Testis (tissue), 3 donors: ENCODE results near the gene EPHA5. TPM values are rescaled to one million over a fixed set of nuclear protein-coding genes. Genes with fewer than 3 reads are reported as not detected.
A peak's percentile ranks its signal among the peaks of the same experiment; 100 is the strongest.

Experiments
- DNase-seq: peaks from one replicate; pipeline ENCODE4 v3.0.0-alpha.2; 2019
- H3K27ac ChIP-seq, 2 donors: fragments of 200-600 bp; sonication (generic); one replicate each; pipeline ENCODE4 v1.5.1; 2019
- H3K27me3 ChIP-seq: fragments of 200-600 bp; sonication (generic); one replicate; pipeline ENCODE4 v1.5.1; 2019
- H3K36me3 ChIP-seq: fragments of 200-600 bp; sonication (generic); one replicate; pipeline ENCODE4 v1.5.1; 2017; ENCODE audit warnings: low read depth; ENCODE audit errors: missing control alignments
- H3K4me1 ChIP-seq: fragments of 200-600 bp; sonication (generic); one replicate; pipeline ENCODE4 v1.5.1; 2019
- H3K4me3 ChIP-seq, 2 donors: fragments of 200-600 bp; sonication (generic); one replicate each; pipeline ENCODE4 v1.5.1; 2017 to 2019
- H3K9me3 ChIP-seq: fragments of 200-600 bp; sonication (generic); one replicate; pipeline ENCODE4 v1.5.1; 2017
- POLR2A ChIP-seq: fragments of 450-650 bp; IDR thresholded peaks from one replicate; pipeline ENCODE4 v1.6.1; 2017; ENCODE audit warnings: antibody characterized with exemption, mild to moderate bottlenecking, moderate library complexity
- WGBS, 2 donors: methylation state at CpG; one replicate each; pipeline ENCODE4 v1.1.5; 2018; 5-methylcytosine and 5-hydroxymethylcytosine counted together
- intact Hi-C: fragments of 100-400 bp; cut with DNase I; formaldehyde crosslinking; loops from one replicate; pipeline ENCODE4 v1.15.1; 2023; ENCODE audit warnings: low total_unique reads
- polyA plus RNA-seq: library from polyadenylated mRNA; stranded (reverse); fragments of 350-450 nt; fragmentation: Illumina TruSeq; extraction: RNeasy Lipid Tissue Mini Kit (QIAGEN cat#74804); gene quantifications from one replicate; pipeline ENCODE4 v1.2.3, GENCODE V29; 2014; ENCODE audit warnings: low read depth, low replicate concordance; ENCODE audit not compliant: insufficient read depth
- total RNA-seq, 2 donors: library from RNA; depleted of rRNA; stranded (reverse); fragments of >200 nt; gene quantifications; one replicate each; pipeline ENCODE4 v1.2.3, GENCODE V29; 2016
- TF ChIP-seq, protein P1 (sequence below), 3 experiments: fragments of 450-650 bp in 2 of 3; fragments of 200-600 bp in 1 of 3; sonication (generic) in 1 of 3; IDR thresholded peaks; one replicate each; pipeline ENCODE4 v1.5.1; 2016 to 2019; ENCODE audit warnings: antibody characterized with exemption in 3 of 3, mild to moderate bottlenecking in 2 of 3, moderate library complexity in 1 of 3

The EPHA5 gene
- total and polyA plus RNA-seq, 3 donors from 2014 or later, result 1.0 to 3.1 (median 1.4) TPM

- peak overlapping the region; percentile 36 to 59 for H3K4me3 ChIP-seq
- peak overlapping the region in 1 of 2 donors; percentile 26 for H3K27ac ChIP-seq
- peaks cover 18% of the 10 kb centered on the region for H3K4me1 ChIP-seq
- TF ChIP-seq, protein P1, sequence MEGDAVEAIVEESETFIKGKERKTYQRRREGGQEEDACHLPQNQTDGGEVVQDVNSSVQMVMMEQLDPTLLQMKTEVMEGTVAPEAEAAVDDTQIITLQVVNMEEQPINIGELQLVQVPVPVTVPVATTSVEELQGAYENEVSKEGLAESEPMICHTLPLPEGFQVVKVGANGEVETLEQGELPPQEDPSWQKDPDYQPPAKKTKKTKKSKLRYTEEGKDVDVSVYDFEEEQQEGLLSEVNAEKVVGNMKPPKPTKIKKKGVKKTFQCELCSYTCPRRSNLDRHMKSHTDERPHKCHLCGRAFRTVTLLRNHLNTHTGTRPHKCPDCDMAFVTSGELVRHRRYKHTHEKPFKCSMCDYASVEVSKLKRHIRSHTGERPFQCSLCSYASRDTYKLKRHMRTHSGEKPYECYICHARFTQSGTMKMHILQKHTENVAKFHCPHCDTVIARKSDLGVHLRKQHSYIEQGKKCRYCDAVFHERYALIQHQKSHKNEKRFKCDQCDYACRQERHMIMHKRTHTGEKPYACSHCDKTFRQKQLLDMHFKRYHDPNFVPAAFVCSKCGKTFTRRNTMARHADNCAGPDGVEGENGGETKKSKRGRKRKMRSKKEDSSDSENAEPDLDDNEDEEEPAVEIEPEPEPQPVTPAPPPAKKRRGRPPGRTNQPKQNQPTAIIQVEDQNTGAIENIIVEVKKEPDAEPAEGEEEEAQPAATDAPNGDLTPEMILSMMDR (IDR thresholded peaks at IDR 0.05), result no peak
- TF ChIP-seq POLR2A, result no peak
- intact Hi-C loops, result no loop called here
- H3K36me3 ChIP-seq, result no peaks in the 10 kb centered on the region
- no peaks in the 10 kb centered on the region for H3K27me3 ChIP-seq
- no peak for DNase-seq
- H3K9me3 ChIP-seq, result no peaks in the 10 kb centered on the region
- 0 to 1% methylated on average over 6 of the region's 6 CpGs for WGBS, 2 donors
Measured at GRCh38 chr4:65670020-65670330, 314 bp downstream of the EPHA5 start.

DNA sequence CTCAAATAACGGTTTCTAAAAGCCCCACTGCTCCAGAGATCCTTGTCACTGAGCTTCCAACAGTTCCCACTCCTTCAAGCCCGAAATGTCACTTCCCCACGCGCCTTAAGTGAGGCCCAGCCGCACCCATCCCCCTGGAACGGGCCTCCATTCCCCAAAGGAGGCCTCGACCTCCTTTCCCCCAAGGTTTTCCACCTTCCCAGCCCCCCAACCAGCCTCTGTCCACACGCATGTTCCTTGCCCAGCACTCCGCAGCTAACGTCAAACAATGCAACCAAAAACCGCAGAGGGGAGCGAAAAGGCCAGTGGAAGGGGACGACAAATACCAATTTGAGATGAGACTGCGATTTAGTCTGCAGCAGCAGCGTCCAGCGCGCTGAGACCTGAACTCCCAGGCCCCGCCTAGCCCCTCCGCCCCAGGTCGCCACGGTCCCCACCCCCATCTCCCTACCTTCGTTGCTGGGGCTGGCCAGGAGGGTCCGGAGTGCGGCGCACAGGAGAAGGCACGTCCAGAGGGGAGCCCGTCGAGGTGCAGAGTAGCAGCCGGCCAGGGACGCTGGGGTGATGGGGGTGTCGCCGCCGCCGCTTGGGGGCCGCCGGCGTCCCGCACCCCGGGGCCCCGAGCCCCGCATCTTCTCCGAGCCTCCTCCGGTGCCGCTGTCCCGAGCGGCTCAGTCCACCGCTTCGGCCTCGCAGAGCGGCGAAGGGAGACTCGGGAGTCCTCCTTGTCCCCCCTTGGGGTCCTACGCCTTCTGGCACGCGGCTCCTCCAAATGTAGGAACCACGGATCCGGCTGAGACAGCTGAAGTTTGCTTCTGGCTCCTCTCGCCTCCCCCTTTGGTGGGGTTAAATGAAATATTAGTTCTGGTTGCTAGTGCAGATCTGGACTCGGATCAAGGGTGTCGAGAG lies 924 bp downstream of the EPHA5 start:
- no peaks in the 10 kb centered on the region for H3K9me3 ChIP-seq
- H3K4me3 ChIP-seq, result peak overlapping the region; percentile 36 to 59
- H3K27me3 ChIP-seq, result no peaks in the 10 kb centered on the region
- intact Hi-C loops, result no loop called here
- TF ChIP-seq POLR2A, result no peak
- TF ChIP-seq, protein P1 (IDR thresholded peaks at IDR 0.05), result no peak
- peaks cover 18% of the 10 kb centered on the region for H3K4me1 ChIP-seq
- DNase-seq, result no peak
- no peak overlapping the region for H3K27ac ChIP-seq
- WGBS, 2 donors, result 1 to 2% methylated on average over 19 to 46 of the region's 60 CpGs
- H3K36me3 ChIP-seq, result no peaks in the 10 kb centered on the region

- no peaks in the 10 kb centered on the region for H3K36me3 ChIP-seq
- DNase-seq, result peak; percentile 43
- TF ChIP-seq, protein P1 (IDR thresholded peaks at IDR 0.05), result no peak
- no peak for TF ChIP-seq POLR2A
- H3K27ac ChIP-seq, result no peak overlapping the region
- H3K4me3 ChIP-seq, result peak overlapping the region; percentile 36 to 59
- 4% methylated on average over 32 of the region's 32 CpGs for WGBS, 2 donors
- H3K4me1 ChIP-seq, result peaks cover 18% of the 10 kb centered on the region
- H3K9me3 ChIP-seq, result no peaks in the 10 kb centered on the region
- H3K27me3 ChIP-seq, result no peaks in the 10 kb centered on the region
- intact Hi-C loops, result no loop called here
Measured at GRCh38 chr4:65668201-65669089, 1.8 kb downstream of the EPHA5 start.

GRCh38 chr4:65667506-65668041 lies 2.7 kb downstream of the EPHA5 start:
- Histone ChIP-seq H3K36me3 (no peaks in the 10 kb centered on the region), H3K4me3 (no peak overlapping the region), H3K9me3 (no peaks in the 10 kb centered on the region), H3K4me1 (peaks cover 18% of the 10 kb centered on the region), H3K27ac (no peak overlapping the region), H3K27me3 (no peaks in the 10 kb centered on the region)
- DNase-seq, result no peak
- 9 to 11% methylated on average over 10 of the region's 10 CpGs for WGBS, 2 donors
- TF ChIP-seq, protein P1 (IDR thresholded peaks at IDR 0.05), result no peak
- intact Hi-C loops, result no loop called here
